Measurements from ENCODE around the gene APMAP. TPM values are rescaled to one million over a fixed set of nuclear protein-coding genes. Genes with fewer than 3 reads are reported as not detected.

APMAP gene
- total and polyA plus RNA-seq, 4 donors: 132 to 378 (median 234) TPM

- TF ChIP-seq, protein P1, sequence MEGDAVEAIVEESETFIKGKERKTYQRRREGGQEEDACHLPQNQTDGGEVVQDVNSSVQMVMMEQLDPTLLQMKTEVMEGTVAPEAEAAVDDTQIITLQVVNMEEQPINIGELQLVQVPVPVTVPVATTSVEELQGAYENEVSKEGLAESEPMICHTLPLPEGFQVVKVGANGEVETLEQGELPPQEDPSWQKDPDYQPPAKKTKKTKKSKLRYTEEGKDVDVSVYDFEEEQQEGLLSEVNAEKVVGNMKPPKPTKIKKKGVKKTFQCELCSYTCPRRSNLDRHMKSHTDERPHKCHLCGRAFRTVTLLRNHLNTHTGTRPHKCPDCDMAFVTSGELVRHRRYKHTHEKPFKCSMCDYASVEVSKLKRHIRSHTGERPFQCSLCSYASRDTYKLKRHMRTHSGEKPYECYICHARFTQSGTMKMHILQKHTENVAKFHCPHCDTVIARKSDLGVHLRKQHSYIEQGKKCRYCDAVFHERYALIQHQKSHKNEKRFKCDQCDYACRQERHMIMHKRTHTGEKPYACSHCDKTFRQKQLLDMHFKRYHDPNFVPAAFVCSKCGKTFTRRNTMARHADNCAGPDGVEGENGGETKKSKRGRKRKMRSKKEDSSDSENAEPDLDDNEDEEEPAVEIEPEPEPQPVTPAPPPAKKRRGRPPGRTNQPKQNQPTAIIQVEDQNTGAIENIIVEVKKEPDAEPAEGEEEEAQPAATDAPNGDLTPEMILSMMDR (IDR thresholded peaks at IDR 0.05; ENCODE audit: low read depth, low read length, missing input control): no peak
- TF ChIP-seq YY1 (IDR thresholded peaks at IDR 0.05): no peak
- TF ChIP-seq RAD21 (IDR thresholded peaks at IDR 0.05): no peak
- no peak for TF ChIP-seq HNF4A (conservative IDR thresholded peaks at IDR 0.05)
- no peak for TF ChIP-seq RXRA (IDR thresholded peaks at IDR 0.05)
- no peak for TF ChIP-seq NR2F2 (IDR thresholded peaks at IDR 0.05)
- no peak for TF ChIP-seq REST (IDR thresholded peaks at IDR 0.05)
Measured at GRCh38 chr20:24999568-24999967, 7.0 kb upstream of the APMAP start (continued).

DNA sequence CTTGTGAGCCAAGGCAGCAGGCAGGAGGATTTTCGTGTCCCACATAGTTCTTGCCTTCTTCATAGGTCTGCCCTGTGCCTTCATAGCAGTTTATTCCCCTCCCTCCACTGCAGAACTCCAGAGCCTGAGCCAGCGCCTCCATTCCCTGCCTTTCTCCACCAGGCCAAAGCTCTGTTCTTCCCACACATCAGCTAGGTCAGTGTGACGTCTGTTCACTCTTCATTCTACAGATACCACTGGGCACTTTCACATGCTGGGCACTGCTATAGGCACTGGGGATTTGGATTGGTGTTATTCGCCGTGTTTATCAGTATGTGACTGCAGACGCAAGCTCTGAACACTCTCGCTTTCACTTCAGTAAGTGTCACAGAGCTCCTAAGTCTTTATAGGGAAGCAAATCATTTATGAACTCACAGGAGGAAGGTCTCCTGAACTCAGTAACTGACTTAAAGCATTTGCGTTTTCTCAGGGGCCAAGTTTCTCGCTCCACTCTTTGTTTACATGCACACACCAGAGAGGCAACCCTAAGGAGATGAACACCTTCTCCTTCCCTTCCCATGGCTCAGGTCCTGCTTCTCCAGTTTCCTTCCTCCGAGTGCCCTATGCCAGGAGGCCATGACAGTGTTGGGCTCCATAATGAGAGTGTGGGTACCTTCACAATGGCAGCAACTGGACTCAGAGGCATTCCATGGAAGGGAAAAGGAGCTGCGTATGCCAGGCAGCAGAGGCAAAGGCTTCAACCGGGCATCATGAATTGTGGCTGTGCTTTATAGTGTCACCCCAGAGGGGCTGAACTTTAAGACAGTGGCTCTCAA, 6.3 kb upstream of the APMAP start:
- no peak overlapping the region for H3K4me3 ChIP-seq (ENCODE audit: low read depth in 1 of 3, low read length in 3 of 3)
- peaks cover 0 to 14% (median 9%) of the 10 kb centered on the region in 4 donors for H3K4me1 ChIP-seq (ENCODE audit: control insufficient read depth in 4 of 4, insufficient read depth in 4 of 4, low read length in 3 of 4)
- no peak overlapping the region for H3K9ac ChIP-seq (ENCODE audit: low read depth in 1 of 2, low read length in 2 of 2)
- 86% methylated on average over 12 of the region's 12 CpGs for WGBS
- H3K36me3 ChIP-seq (ENCODE audit: control insufficient read depth in 4 of 4, insufficient read depth in 3 of 4, low read depth in 1 of 4, low read length in 3 of 4): no peaks in the 10 kb centered on the region
- H3K9me3 ChIP-seq (ENCODE audit: control insufficient read depth in 4 of 4, low read length in 3 of 4): no peaks in the 10 kb centered on the region
- H3K27ac ChIP-seq (ENCODE audit: low read depth in 1 of 2, low read length in 2 of 2): no peak overlapping the region
- no peaks in the 10 kb centered on the region for H3K27me3 ChIP-seq (ENCODE audit: control insufficient read depth in 4 of 4, insufficient read depth in 4 of 4, low read length in 3 of 4)
- TF ChIP-seq ATF3 (IDR thresholded peaks at IDR 0.05): no peak
- no peak for TF ChIP-seq SP1 (IDR thresholded peaks at IDR 0.05)
- no peak for TF ChIP-seq RXRA (IDR thresholded peaks at IDR 0.05)
- DNase-seq (ENCODE audit: low spot score): no peak

- WGBS: 51% methylated on average over 3 of the region's 3 CpGs
- Histone ChIP-seq H3K27ac (ENCODE audit: low read depth in 1 of 2, low read length in 2 of 2) (no peak overlapping the region), H3K9me3 (ENCODE audit: control insufficient read depth in 4 of 4, low read length in 3 of 4) (no peaks in the 10 kb centered on the region), H3K9ac (ENCODE audit: low read depth in 1 of 2, low read length in 2 of 2) (no peak overlapping the region), H3K36me3 (ENCODE audit: control insufficient read depth in 4 of 4, insufficient read depth in 3 of 4, low read depth in 1 of 4, low read length in 3 of 4) (no peaks in the 10 kb centered on the region), H3K27me3 (ENCODE audit: control insufficient read depth in 4 of 4, insufficient read depth in 4 of 4, low read length in 3 of 4) (no peaks in the 10 kb centered on the region), H3K4me3 (ENCODE audit: low read depth in 1 of 3, low read length in 3 of 3) (no peak overlapping the region), H3K4me1 (ENCODE audit: control insufficient read depth in 4 of 4, insufficient read depth in 4 of 4, low read length in 3 of 4) (peaks cover 0 to 21% (median 15%) of the 10 kb centered on the region in 4 donors)
- TF ChIP-seq EGR1 (IDR thresholded peaks at IDR 0.05; ENCODE audit: low read depth in 2 of 2): no peak
- TF ChIP-seq HNF4A (conservative IDR thresholded peaks at IDR 0.05): no peak
- no peak for TF ChIP-seq NR2F2 (IDR thresholded peaks at IDR 0.05)
- no peak for TF ChIP-seq SP1 (IDR thresholded peaks at IDR 0.05)
- no peak for TF ChIP-seq REST (IDR thresholded peaks at IDR 0.05)
- TF ChIP-seq, protein P1 (IDR thresholded peaks at IDR 0.05; ENCODE audit: low read depth, low read length, missing input control): no peak
- TF ChIP-seq RAD21 (IDR thresholded peaks at IDR 0.05): no peak
- no peak for TF ChIP-seq RXRA (IDR thresholded peaks at IDR 0.05)
- DNase-seq (ENCODE audit: low spot score): no peak
Measured at GRCh38 chr20:24998121-24998520, 5.6 kb upstream of the APMAP start.

Measured in liver (tissue), 9 donors.